ENCODE results near the gene P2RX1.

The P2RX1 gene

DNA sequence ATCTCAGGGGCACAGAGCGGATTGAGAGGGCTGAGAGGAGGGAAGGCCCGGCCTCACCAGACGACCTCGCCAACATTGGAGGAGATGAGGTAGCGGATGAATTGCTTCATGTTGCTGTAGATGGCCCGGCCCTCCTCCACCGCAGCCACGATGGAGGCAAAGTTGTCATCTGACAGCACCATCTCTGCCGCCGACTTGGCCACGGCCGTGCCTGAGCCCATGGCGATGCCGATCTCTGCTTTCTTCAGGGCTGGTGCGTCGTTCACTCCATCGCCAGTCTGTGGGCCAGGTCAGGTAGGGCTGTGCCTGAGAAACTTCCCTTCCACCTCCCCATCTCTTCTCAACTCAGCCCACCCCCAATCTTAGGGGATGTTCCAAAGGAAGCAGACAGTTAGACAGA lies 21.1 kb upstream of the P2RX1 start:
- H3K4me1 ChIP-seq (ENCODE audit: low read length): no peaks in the 10 kb centered on the region
- H3K27me3 ChIP-seq (replicated peaks; ENCODE audit: insufficient read depth, low read length): no peaks in the 10 kb centered on the region
- H3K9me2 ChIP-seq (replicated peaks; ENCODE audit: insufficient read depth, low read length): no peaks in the 10 kb centered on the region
- H3F3A ChIP-seq (ENCODE audit: insufficient read depth, low read length): no peaks in the 10 kb centered on the region
- H4K20me1 ChIP-seq (ENCODE audit: insufficient read depth, low read length): no peaks in the 10 kb centered on the region
- H2AFZ ChIP-seq (ENCODE audit: low read length): no peak overlapping the region
- no peak for TF ChIP-seq EZH2 (optimal IDR thresholded peaks at IDR 0.05; ENCODE audit: low read depth, low read length)
- no peak for TF ChIP-seq EZH2phosphoT487 (IDR thresholded peaks at IDR 0.05; ENCODE audit: low read length)
- TF ChIP-seq, protein P1, sequence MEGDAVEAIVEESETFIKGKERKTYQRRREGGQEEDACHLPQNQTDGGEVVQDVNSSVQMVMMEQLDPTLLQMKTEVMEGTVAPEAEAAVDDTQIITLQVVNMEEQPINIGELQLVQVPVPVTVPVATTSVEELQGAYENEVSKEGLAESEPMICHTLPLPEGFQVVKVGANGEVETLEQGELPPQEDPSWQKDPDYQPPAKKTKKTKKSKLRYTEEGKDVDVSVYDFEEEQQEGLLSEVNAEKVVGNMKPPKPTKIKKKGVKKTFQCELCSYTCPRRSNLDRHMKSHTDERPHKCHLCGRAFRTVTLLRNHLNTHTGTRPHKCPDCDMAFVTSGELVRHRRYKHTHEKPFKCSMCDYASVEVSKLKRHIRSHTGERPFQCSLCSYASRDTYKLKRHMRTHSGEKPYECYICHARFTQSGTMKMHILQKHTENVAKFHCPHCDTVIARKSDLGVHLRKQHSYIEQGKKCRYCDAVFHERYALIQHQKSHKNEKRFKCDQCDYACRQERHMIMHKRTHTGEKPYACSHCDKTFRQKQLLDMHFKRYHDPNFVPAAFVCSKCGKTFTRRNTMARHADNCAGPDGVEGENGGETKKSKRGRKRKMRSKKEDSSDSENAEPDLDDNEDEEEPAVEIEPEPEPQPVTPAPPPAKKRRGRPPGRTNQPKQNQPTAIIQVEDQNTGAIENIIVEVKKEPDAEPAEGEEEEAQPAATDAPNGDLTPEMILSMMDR (IDR thresholded peaks at IDR 0.05; ENCODE audit: low read length): no peak
- no peak overlapping the region for H3K9ac ChIP-seq (ENCODE audit: low read length)
- DNase-seq: no peak
- H3K79me2 ChIP-seq (ENCODE audit: low read length): no peaks in the 10 kb centered on the region
- H3K27ac ChIP-seq (ENCODE audit: low read length): no peak overlapping the region
- no peaks in the 10 kb centered on the region for H3K9me3 ChIP-seq (replicated peaks; ENCODE audit: insufficient read depth, low read length)
- peaks cover 16% of the 10 kb centered on the region; the same call in 1 of the 2 replicates for H3K36me3 ChIP-seq (replicated peaks; ENCODE audit: insufficient read depth, low read length)
- no peak overlapping the region for H3K4me3 ChIP-seq (ENCODE audit: low read length)
- no peak overlapping the region for H3K4me2 ChIP-seq (ENCODE audit: low read depth, low read length)

DNA sequence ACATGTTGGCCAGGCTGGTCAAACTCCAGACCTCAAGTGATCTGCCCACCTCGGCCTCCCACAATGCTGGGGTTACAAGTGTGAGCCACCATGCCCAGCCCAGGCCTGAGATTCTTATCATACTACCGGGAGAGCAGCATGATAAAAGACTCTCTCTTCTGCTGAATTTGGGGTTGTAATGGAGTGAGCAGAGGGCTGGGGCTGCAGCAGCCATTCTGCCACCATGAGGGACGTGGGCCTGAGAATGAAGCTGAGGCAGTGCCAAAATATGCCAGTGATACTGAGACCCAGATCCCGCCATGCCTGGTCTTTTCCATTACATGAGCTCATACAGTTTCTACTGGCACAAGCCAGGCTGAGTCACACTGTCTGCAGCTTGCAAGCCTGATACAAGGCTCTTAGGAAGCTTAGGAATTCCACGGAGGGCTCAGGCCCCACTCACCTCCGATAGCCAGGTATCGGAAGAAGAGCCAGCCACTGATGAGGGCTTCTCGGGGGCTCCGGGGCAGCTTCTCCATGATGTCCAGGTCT lies 19.6 kb upstream of the P2RX1 start:
- Histone ChIP-seq H3K4me1 (ENCODE audit: low read length) (no peaks in the 10 kb centered on the region), H3K4me2 (ENCODE audit: low read depth, low read length) (no peak overlapping the region), H3K9me2 (replicated peaks; ENCODE audit: insufficient read depth, low read length) (no peaks in the 10 kb centered on the region), H3K27ac (ENCODE audit: low read length) (no peak overlapping the region), H3F3A (ENCODE audit: insufficient read depth, low read length) (no peaks in the 10 kb centered on the region; the same call in 1 of the 2 replicates), H2AFZ (ENCODE audit: low read length) (no peak overlapping the region), H3K36me3 (replicated peaks; ENCODE audit: insufficient read depth, low read length) (peaks cover 9% of the 10 kb centered on the region; the same call in 1 of the 2 replicates), H4K20me1 (ENCODE audit: insufficient read depth, low read length) (no peaks in the 10 kb centered on the region), H3K9me3 (replicated peaks; ENCODE audit: insufficient read depth, low read length) (no peaks in the 10 kb centered on the region), H3K79me2 (ENCODE audit: low read length) (no peaks in the 10 kb centered on the region), H3K9ac (ENCODE audit: low read length) (no peak overlapping the region), H3K27me3 (replicated peaks; ENCODE audit: insufficient read depth, low read length) (no peaks in the 10 kb centered on the region), H3K4me3 (ENCODE audit: low read length) (no peak overlapping the region)
- TF ChIP-seq, protein P1 (IDR thresholded peaks at IDR 0.05; ENCODE audit: low read length): no peak
- TF ChIP-seq EZH2 (optimal IDR thresholded peaks at IDR 0.05; ENCODE audit: low read depth, low read length) (no peak), EZH2phosphoT487 (IDR thresholded peaks at IDR 0.05; ENCODE audit: low read length) (no peak)
- no peak for DNase-seq

DNA sequence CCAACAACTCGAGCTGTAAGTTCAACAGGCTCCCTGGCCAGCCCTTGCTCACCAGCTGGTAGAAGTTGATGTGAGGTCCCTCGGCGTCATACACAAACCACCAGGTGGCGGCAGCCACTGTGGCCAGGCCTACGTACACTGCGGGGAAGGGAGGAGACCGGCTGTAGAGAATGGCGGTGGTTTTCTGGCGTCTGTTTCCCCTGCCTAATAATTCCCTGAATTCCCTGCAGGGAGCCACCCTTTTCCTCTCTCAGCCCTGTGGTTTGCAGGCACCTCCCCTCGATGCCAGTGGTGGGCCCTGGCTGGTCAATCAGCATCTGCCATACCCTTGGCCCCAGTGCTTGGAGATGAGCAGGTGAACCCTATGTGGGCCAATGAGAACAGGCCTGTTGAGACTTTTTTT lies 18.9 kb upstream of the P2RX1 start:
- no peaks in the 10 kb centered on the region for H3K9me2 ChIP-seq (replicated peaks; ENCODE audit: insufficient read depth, low read length)
- H3K36me3 ChIP-seq (replicated peaks; ENCODE audit: insufficient read depth, low read length): peaks cover 7% of the 10 kb centered on the region; the same call in 1 of the 2 replicates
- H3K4me2 ChIP-seq (ENCODE audit: low read depth, low read length): no peak overlapping the region
- no peaks in the 10 kb centered on the region for H3K4me1 ChIP-seq (ENCODE audit: low read length)
- H2AFZ ChIP-seq (ENCODE audit: low read length): no peak overlapping the region
- no peak overlapping the region for H3K9ac ChIP-seq (ENCODE audit: low read length)
- no peaks in the 10 kb centered on the region for H3K79me2 ChIP-seq (ENCODE audit: low read length)
- no peaks in the 10 kb centered on the region for H3K27me3 ChIP-seq (replicated peaks; ENCODE audit: insufficient read depth, low read length)
- no peak overlapping the region for H3K27ac ChIP-seq (ENCODE audit: low read length)
- DNase-seq: no peak
- H4K20me1 ChIP-seq (ENCODE audit: insufficient read depth, low read length): no peaks in the 10 kb centered on the region
- TF ChIP-seq, protein P1 (IDR thresholded peaks at IDR 0.05; ENCODE audit: low read length): peak; percentile 12
- TF ChIP-seq EZH2phosphoT487 (IDR thresholded peaks at IDR 0.05; ENCODE audit: low read length) (no peak), EZH2 (optimal IDR thresholded peaks at IDR 0.05; ENCODE audit: low read depth, low read length) (no peak)
- H3K4me3 ChIP-seq (ENCODE audit: low read length): no peak overlapping the region
- no peaks in the 10 kb centered on the region for H3K9me3 ChIP-seq (replicated peaks; ENCODE audit: insufficient read depth, low read length)
- H3F3A ChIP-seq (ENCODE audit: insufficient read depth, low read length): no peaks in the 10 kb centered on the region; the same call in 1 of the 2 replicates

All from MM.1S (cell line).